ENCODE measurements around the gene TPRG1.

The TPRG1 gene

GRCh38 chr3:189363590-189364255 lies 192.0 kb downstream of the TPRG1 start:
- FAIRE-seq, result no peak

- FAIRE-seq, result no peak
These were observed 194.1 kb downstream of the TPRG1 start for GRCh38 chr3:189365609-189366564.

- no peak for FAIRE-seq
These were observed 196.6 kb downstream of the TPRG1 start for GRCh38 chr3:189368384-189368783.

GRCh38 chr3:189369636-189370035 lies 197.9 kb downstream of the TPRG1 start:
- FAIRE-seq, result no peak

- no peak for FAIRE-seq
These were observed 200.5 kb downstream of the TPRG1 start for GRCh38 chr3:189372243-189372642.

Data from G401.6 (cell line).